Ishikawa (cell line): ENCODE measurements around the gene SDHAF4.

Experiments used
- CEBPB ChIP-seq: IDR thresholded peaks from 2 replicates; pipeline ENCODE4 v1.6.1; 2012
- CREB1 ChIP-seq: IDR thresholded peaks from 2 replicates; pipeline ENCODE4 v1.6.1; 2012; ENCODE audit warnings: low read depth
- EGR1 ChIP-seq: IDR thresholded peaks from 2 replicates; pipeline ENCODE4 v1.6.1; 2012
- EP300 ChIP-seq: IDR thresholded peaks from 2 replicates; pipeline ENCODE4 v1.6.1; 2012; ENCODE audit warnings: borderline replicate concordance
- FOXM1 ChIP-seq: IDR thresholded peaks from 2 replicates; pipeline ENCODE4 v1.6.1; 2012; ENCODE audit warnings: low read depth, borderline replicate concordance
- MAX ChIP-seq: IDR thresholded peaks from 2 replicates; pipeline ENCODE4 v1.6.1; 2012
- NFIC ChIP-seq: IDR thresholded peaks from 2 replicates; pipeline ENCODE4 v1.6.1; 2012
- RAD21 ChIP-seq: IDR thresholded peaks from 2 replicates; pipeline ENCODE4 v1.6.1; 2012; ENCODE audit warnings: low read depth
- REST ChIP-seq: IDR thresholded peaks from 2 replicates; pipeline ENCODE4 v1.6.1; 2012; ENCODE audit warnings: low read depth, mild to moderate bottlenecking
- TAF1 ChIP-seq: IDR thresholded peaks from 2 replicates; pipeline ENCODE4 v1.6.1; 2012; ENCODE audit warnings: low read depth, mild to moderate bottlenecking
- TCF12 ChIP-seq: IDR thresholded peaks from 2 replicates; pipeline ENCODE4 v1.6.1; 2012; ENCODE audit warnings: low read depth
- TEAD4 ChIP-seq: IDR thresholded peaks from 2 replicates; pipeline ENCODE4 v1.6.1; 2012
- USF1 ChIP-seq: IDR thresholded peaks from 2 replicates; pipeline ENCODE4 v1.6.1; 2012
- YY1 ChIP-seq: IDR thresholded peaks from 2 replicates; pipeline ENCODE4 v1.6.1; 2012; ENCODE audit warnings: low read depth

GRCh38 chr6:70620746-70621145 is 54.0 kb downstream of the SDHAF4 start:
- TF ChIP-seq TEAD4 = no peak
- TF ChIP-seq MAX = no peak
- no peak for TF ChIP-seq CEBPB
- no peak for TF ChIP-seq TCF12
- TF ChIP-seq EP300 = no peak
- no peak for TF ChIP-seq CREB1
- TF ChIP-seq REST = no peak
- no peak for TF ChIP-seq FOXM1
- TF ChIP-seq NFIC = no peak
- TF ChIP-seq TAF1 = no peak
- TF ChIP-seq USF1 = no peak
- no peak for TF ChIP-seq YY1
- TF ChIP-seq RAD21 = no peak
- TF ChIP-seq EGR1 = no peak
